MM.1S (cell line): Measurements from ENCODE around the gene DGAT2.

Source experiments
- CTCF ChIP-seq: fragments of 300-600 bp; sonication (generic); IDR thresholded peaks from 2 replicates; pipeline ENCODE4 v1.5.1; 2016; ENCODE audit warnings: antibody characterized with exemption, low read length, mixed read lengths
- EZH2 ChIP-seq: fragments of 300-600 bp; sonication (generic); optimal IDR thresholded peaks from 2 replicates; pipeline ENCODE3; 2017; ENCODE audit warnings: low read depth, mild to moderate bottlenecking, antibody characterized with exemption, low read length, mixed read lengths
- EZH2phosphoT487 ChIP-seq: fragments of 300-600 bp; sonication (generic); IDR thresholded peaks from 2 replicates; pipeline ENCODE4 v1.6.1; 2018; ENCODE audit warnings: antibody characterized with exemption, low read length

- no peak for TF ChIP-seq CTCF
- TF ChIP-seq EZH2phosphoT487: no peak
- no peak for TF ChIP-seq EZH2
Observed at GRCh38 chr11:75822541-75822940, 54.0 kb downstream of the DGAT2 start.
